NCI-H1092 treated with DMSO at 0.1 percent for 48 hours (cell line): Measurements from ENCODE around the gene DENND6B.
"Not testable (repeated sequence)": the region's sequence is repeated elsewhere in the genome, so short reads cannot be mapped to it uniquely, and the experiment has no call there.

ENCODE experiments used
- DNase-seq: peaks from one replicate; lab custom pipeline; 2025; lab: John Stamatoyannopoulos, UW

DENND6B gene

GRCh38 chr22:50289151-50289941 lies 37.5 kb downstream of the DENND6B start:
- DNase-seq: no peak

DNA sequence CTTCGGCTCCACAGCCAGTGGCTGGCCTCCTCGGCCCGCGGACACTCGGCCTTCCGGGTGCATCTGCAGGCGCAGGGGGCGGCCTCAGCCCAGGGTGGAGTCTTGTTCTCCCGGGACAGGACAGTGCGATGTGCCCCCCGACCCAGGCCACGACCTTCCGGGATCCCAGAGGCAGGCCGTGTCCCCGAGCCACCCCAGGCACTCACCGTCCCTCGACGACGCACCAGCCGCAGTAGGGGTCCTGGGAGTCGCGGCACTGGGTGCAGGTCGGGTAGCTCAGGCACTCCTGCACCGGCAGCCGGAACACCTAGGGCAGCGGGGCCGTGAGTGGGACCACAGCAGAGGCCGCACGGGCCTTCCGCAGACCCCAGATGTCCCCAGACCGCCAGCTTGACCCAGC lies 39.1 kb downstream of the DENND6B start:
- no peak for DNase-seq

DNA sequence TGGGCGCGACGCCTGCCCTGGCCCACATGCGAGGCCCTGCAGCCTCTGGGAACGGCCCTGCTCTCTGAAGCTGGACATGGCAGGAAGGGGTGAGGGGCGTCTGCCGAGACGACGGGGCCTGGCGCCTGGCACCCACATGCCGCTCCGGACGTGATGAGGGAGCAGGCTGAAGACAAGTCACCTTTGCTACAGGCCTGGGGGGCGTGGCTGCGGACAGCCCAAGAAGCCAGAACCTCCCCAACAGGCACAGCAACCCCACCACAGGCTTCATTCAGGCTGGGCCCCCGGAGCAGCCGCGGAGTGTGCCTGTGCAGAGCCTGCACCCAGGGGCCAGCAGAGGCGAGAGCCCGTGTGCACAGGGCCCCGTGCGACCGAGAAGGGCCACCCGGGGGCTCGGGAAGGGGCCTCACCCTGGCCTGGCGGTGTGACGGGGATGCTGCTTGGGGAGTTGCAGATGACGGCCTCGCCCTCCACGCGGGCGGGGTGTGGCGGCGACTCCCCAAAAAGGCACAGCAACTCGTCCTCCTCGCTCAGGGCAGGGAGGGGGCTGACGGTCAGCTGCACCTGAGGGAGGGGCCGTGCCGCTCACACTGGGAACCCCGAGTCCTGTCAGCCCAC lies 40.0 kb downstream of the DENND6B start:
- no peak for DNase-seq

- DNase-seq: no peak
These were observed 40.5 kb downstream of the DENND6B start for GRCh38 chr22:50286275-50286674.

DNA sequence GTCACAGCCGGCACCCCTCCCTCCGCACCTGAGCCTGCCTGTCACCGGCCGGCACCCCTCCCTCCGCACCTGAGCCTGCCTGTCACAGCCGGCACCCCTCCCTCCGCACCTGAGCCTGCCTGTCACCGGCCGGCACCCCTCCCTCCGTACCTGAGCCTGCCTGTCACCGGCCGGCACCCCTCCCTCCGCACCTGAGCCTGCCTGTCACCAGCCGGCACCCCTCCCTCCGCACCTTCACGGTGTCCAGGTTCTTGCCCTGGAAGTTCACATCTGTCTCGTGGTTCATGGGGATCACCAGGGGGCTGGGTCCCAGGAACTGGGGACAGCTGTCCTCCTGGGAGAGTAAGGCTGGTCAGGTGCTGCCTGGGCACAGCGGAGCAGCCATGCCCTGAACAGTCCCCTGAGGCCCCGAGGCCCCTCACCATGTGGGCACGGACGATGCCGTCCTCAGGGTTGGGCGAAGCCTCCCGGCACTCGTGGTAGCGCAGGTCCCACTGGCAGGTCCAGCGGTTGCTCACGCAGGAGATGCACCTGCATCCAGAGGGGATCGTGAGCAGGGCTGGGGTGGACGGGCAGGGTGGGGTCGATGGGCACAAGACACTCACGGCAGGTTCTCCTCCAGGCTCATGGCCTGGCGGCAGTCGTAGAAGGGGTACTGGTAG lies 41.1 kb downstream of the DENND6B start:
- no peak for DNase-seq

DNA sequence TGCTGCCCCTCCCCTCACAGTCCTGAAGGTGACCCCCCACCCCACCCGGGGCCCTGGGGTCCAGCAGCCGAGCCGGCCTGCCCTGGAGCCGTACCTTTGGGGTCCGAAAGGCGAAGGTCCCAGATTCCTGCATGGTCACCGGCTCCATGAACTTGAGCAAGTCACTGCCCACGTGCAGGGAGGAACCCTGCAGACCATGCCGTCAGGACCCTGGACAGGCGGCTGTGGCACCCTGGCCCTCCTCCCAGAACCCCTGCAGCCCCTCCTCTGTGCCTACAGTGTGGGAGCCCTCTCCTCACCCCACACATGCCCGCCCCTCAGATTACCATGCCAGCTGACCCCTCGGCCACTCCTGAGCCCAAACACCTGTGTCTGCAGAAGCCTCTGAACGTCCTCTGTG lies 42.3 kb downstream of the DENND6B start:
- no peak for DNase-seq

- no peak for DNase-seq
These were observed 43.0 kb downstream of the DENND6B start for GRCh38 chr22:50283821-50284220.

GRCh38 chr22:50282361-50283155 lies 44.3 kb downstream of the DENND6B start:
- no peak for DNase-seq

- no peak for DNase-seq
These were observed 44.9 kb downstream of the DENND6B start for GRCh38 chr22:50281957-50282356.

- no peak for DNase-seq
These were observed 45.4 kb downstream of the DENND6B start for GRCh38 chr22:50281384-50281760.

DNA sequence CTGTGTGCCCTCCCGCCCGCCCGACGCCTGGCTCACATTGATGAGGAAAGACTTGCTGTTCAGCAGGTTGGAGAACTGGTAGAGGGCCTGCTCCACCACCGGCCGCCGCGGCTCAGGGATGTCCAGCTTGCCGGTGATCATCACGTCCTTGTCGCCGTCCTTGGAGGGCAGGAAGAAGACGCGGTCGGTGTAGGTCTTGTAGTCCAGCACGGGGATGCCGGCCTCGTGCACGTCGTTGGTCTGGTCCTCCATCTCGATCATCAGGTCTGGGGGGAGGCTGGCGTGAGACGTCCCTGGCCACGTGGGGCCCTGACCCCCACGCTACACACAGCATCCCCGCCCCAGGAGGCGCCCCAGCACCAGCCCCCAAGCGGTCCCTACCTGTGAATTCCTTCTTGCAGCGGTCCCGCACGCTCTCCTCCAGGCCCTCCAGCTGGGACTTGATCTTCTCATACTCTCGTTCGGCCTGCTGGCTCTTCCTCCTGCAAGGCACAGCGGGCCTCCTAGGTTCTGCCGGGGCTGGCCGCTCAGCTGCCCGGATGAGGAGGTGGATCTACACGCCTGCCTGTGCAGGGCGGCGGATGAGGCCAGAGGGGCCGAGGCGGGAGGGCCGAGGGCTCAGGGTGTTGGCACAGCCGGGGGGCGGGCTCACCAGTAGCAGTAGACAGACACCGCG lies 46.0 kb downstream of the DENND6B start:
- DNase-seq: no peak

DNA sequence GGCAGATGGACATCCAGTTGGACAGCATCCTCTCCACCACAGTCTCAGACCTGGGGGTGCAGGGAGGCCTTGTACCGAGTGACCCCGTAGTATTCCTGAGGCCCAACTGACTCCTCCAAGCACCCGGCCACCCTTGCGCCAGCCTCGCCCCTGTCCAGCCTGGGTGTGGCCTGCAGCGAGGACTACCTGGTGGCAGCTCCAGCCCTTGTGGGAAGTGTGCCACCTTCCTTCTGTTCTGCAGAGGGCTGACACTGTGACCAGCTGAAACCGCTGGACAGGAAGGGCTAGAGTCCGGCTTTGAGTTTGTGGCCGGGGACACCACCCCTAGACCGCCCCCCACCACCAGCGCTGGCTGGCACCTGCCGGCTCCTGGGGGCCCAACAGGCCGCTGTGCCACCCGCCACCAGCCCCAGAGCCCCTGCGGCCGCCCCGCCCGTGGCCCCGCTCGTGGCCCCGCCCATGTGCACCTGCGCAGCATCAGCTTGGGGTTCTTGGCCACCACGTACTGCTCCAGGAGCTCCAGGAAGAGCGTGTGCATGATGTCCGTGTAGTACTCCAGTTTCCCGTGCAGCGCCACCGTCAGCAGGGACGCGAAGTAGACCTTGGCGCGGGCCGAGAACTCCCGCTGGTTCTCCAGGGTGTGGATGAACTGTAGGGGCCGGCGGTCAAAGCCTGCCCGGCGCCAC lies 46.6 kb downstream of the DENND6B start:
- no peak for DNase-seq

GRCh38 chr22:50278956-50279619 lies 47.7 kb downstream of the DENND6B start:
- no peak for DNase-seq

GRCh38 chr22:50278461-50278860 lies 48.4 kb downstream of the DENND6B start:
- no peak for DNase-seq

- DNase-seq: no peak
These were observed 49.1 kb downstream of the DENND6B start for GRCh38 chr22:50277761-50278160.

- no peak for DNase-seq
These were observed 50.7 kb downstream of the DENND6B start for GRCh38 chr22:50276143-50276542.

- DNase-seq: no peak
These were observed 51.4 kb downstream of the DENND6B start for GRCh38 chr22:50275181-50276055.

GRCh38 chr22:50274771-50275170 lies 52.0 kb downstream of the DENND6B start:
- DNase-seq: no peak

- DNase-seq: no peak
These were observed 52.5 kb downstream of the DENND6B start for GRCh38 chr22:50274311-50274710.

DNA sequence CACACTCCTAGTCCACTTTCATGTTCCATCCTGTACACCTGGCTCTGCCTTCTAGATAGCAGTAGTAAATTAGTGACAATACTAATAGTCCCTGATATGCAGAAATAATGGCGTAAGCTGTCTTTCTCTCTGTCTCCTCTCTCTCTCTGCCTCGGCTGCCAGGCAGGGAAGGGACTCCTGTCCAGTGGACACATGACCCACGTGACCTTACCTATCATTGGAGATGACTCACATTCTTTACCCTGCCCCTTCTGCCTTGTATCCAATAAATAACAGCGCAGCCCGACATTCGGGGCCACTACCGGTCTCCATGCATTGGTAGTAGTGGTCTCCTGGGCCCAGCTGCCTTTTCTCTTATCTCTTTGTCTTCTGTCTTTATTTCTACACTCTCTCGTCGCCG lies 53.0 kb downstream of the DENND6B start:
- not testable (repeated sequence) for DNase-seq
